GM21825 (cell line): Measurements from ENCODE around the gene FAM168B.

ENCODE experiments used
- ATAC-seq: cut with Tn5 transposase; IDR thresholded peaks from one replicate; pipeline ENCODE4 v1.9.1; 2021; ENCODE audit warnings: mild to moderate bottlenecking, moderate library complexity; ENCODE audit not compliant: unreplicated experiment

The FAM168B gene

GRCh38 chr2:131056204-131056931 lies 36.9 kb downstream of the FAM168B start:
- no peak for ATAC-seq

- ATAC-seq: no peak
Measured at GRCh38 chr2:131055169-131056065, 37.8 kb downstream of the FAM168B start.

- no peak for ATAC-seq
Measured at GRCh38 chr2:131054488-131054887, 38.8 kb downstream of the FAM168B start.

GRCh38 chr2:131052741-131053263 lies 40.5 kb downstream of the FAM168B start:
- ATAC-seq: no peak

- no peak for ATAC-seq
Measured at GRCh38 chr2:131050896-131051295, 42.4 kb downstream of the FAM168B start.

- ATAC-seq: no peak
Measured at GRCh38 chr2:131049150-131049718, 44.0 kb downstream of the FAM168B start.

- ATAC-seq: no peak
Measured at GRCh38 chr2:131048641-131049040, 44.6 kb downstream of the FAM168B start.

- no peak for ATAC-seq
Measured at GRCh38 chr2:131047920-131048560, 45.2 kb downstream of the FAM168B start.

- ATAC-seq: no peak
Measured at GRCh38 chr2:131046918-131047652, 46.2 kb downstream of the FAM168B start.

GRCh38 chr2:131046028-131046917 lies 47.0 kb downstream of the FAM168B start:
- ATAC-seq: no peak

GRCh38 chr2:131045286-131046027 lies 47.8 kb downstream of the FAM168B start:
- ATAC-seq: no peak

- no peak for ATAC-seq
Measured at GRCh38 chr2:131044757-131045150, 48.5 kb downstream of the FAM168B start.

GRCh38 chr2:131044075-131044756 lies 49.0 kb downstream of the FAM168B start:
- ATAC-seq: no peak

- no peak for ATAC-seq
Measured at GRCh38 chr2:131043199-131044074, 49.8 kb downstream of the FAM168B start.

- no peak for ATAC-seq
Measured at GRCh38 chr2:131042148-131042775, 51.0 kb downstream of the FAM168B start.

- ATAC-seq: no peak
Measured at GRCh38 chr2:131041402-131042147, 51.7 kb downstream of the FAM168B start.
